NT2/D1 (cell line): Measurements from ENCODE around the gene NR3C2.

Source experiments
- SUZ12 ChIP-seq: IDR thresholded peaks from 2 replicates; pipeline ENCODE4 v1.6.1; 2011; ENCODE audit not compliant: insufficient read length, insufficient read depth; ENCODE audit errors: extremely low read depth
- YY1 ChIP-seq: IDR thresholded peaks from 2 replicates; pipeline ENCODE4 v1.6.1; 2011; ENCODE audit not compliant: insufficient read length, insufficient read depth
- ZNF274 ChIP-seq: IDR thresholded peaks from 2 replicates; pipeline ENCODE4 v1.6.1; 2011; ENCODE audit warnings: mild to moderate bottlenecking, low read depth, low read length

GRCh38 chr4:148069895-148070178 lies 372.4 kb downstream of the NR3C2 start:
- TF ChIP-seq YY1 (no peak), ZNF274 (no peak), SUZ12 (no peak)
